Measurements from ENCODE around the gene HS6ST2.

DNA sequence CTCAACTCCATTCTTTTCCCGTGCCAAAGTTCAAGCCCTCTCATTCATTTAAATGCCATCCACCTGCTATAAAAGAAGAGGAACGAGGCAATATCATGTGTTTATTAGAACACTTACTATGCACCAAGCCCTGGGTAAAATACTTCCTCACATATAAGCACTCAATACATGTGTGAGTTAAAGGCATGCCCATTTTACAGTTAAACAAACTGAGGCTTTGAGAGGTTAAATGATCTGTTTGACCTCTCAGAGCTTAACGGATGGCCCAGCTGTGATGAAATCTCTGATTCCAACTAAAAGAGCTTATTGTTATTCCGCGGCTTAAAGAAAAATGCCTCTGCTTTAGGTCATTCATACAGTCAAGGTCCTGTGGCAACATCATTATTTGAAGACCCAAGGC, 124.3 kb downstream of the HS6ST2 start:
- TF ChIP-seq EZH2 (IDR thresholded peaks at IDR 0.05; ENCODE audit: low read length), result no peak
- TF ChIP-seq, protein P1, sequence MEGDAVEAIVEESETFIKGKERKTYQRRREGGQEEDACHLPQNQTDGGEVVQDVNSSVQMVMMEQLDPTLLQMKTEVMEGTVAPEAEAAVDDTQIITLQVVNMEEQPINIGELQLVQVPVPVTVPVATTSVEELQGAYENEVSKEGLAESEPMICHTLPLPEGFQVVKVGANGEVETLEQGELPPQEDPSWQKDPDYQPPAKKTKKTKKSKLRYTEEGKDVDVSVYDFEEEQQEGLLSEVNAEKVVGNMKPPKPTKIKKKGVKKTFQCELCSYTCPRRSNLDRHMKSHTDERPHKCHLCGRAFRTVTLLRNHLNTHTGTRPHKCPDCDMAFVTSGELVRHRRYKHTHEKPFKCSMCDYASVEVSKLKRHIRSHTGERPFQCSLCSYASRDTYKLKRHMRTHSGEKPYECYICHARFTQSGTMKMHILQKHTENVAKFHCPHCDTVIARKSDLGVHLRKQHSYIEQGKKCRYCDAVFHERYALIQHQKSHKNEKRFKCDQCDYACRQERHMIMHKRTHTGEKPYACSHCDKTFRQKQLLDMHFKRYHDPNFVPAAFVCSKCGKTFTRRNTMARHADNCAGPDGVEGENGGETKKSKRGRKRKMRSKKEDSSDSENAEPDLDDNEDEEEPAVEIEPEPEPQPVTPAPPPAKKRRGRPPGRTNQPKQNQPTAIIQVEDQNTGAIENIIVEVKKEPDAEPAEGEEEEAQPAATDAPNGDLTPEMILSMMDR (optimal IDR thresholded peaks at IDR 0.05 in 1 of 3, IDR thresholded peaks at IDR 0.05 in 1 of 3, conservative IDR thresholded peaks at IDR 0.05 in 1 of 3; ENCODE audit: extremely low read depth in 1 of 3, insufficient read depth in 2 of 3, low read length in 3 of 3), result no peak
